LNCAP (cell line): Measurements from ENCODE around the gene TMEM156.

Experiments
- CTCF ChIP-seq: fragments of 450-650 bp; IDR thresholded peaks from 2 replicates; pipeline ENCODE4 v1.5.1; 2017; ENCODE audit warnings: mild to moderate bottlenecking

The TMEM156 gene

DNA sequence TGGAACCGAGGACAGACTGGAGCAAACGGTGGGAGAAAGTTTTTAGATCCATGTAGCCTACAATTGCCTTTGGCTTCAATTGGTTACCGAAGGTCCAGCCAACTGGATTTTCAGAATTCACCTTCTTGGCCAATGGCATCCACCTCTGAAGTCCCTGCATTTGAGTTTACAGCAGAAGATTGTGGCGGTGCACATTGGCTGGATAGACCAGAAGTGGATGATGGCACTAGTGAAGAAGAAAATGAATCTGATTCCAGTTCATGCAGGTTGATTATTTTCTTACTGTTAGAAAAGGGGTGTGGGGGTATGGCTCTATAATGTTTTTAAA, 30.5 kb upstream of the TMEM156 start:
- TF ChIP-seq CTCF, result no peak

- no peak for TF ChIP-seq CTCF
These were observed 30.0 kb upstream of the TMEM156 start, which contains the start of gene KLHL5 for GRCh38 chr4:39062094-39062769. TSS of gene KLHL5 (plus strand) at chr4:39062232. CDS start at chr4:39062653, 421 bp downstream.

- TF ChIP-seq CTCF, result no peak; the same call in 1 of the 2 replicates
These were observed 29.2 kb upstream of the TMEM156 start for GRCh38 chr4:39061457-39061856.

DNA sequence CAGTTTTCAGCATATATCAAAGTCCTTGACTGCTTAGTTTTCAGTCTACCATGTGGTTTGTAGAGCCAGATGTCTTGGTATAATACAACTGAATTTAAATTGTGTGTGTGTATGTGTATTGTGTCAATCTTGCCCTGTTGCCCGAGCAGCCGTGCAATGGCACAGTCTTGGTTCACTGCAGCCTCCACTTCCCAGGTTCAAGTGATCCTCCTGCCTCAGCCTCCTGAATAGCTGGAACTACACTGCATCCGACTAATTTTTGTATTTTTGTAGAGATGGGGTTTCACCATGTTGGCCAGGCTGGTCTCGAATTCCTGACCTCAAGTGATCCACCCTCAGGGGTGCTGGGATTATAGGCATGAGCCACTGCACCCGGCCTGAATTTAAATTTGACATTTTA, 23.8 kb upstream of the TMEM156 start:
- TF ChIP-seq CTCF, result no peak

DNA sequence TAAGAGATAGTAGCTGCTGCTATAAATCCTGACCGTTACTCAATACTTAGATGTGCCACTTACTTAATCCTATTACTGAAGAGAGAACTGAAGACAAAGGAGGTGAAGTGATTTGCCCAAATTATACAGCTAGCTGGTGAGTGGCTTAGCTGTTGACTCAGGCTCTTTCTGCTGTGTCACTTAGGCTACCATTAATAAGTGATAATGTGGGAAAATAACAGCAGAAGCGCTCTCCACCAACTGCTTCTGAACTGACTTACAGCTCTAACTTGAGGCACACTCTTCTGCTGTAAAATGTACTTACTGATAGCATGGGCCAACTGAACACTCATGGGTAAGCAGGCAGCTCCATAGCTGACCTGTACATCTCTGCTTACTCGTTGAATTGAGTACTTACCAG, 22.3 kb upstream of the TMEM156 start:
- TF ChIP-seq CTCF, result no peak

- TF ChIP-seq CTCF, result no peak
These were observed 21.8 kb upstream of the TMEM156 start for GRCh38 chr4:39053983-39054382.

GRCh38 chr4:39051492-39051891, 19.3 kb upstream of the TMEM156 start:
- no peak for TF ChIP-seq CTCF

DNA sequence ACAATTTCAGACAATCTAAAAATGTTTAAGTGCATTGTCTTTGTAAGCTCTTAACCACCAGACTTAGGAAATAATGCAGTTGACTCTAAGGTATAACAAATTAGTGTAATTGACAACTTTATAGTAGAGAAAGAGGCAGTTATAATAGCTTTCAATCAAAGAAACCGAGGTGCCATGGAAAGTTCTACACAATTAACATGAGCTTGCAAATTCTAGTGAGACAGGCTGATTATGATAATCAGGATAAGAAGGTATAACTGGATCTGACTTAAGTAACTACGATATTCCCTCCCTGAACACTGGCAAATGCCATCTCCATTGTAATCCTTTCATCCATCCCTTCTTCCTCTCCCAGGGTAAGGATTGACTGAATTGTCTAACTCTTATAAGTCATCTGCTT, 18.4 kb upstream of the TMEM156 start:
- TF ChIP-seq CTCF, result no peak
